Measurements from ENCODE around the gene SARS2.
"Not testable (repeated sequence)": the region's sequence is repeated elsewhere in the genome, so short reads cannot be mapped to it uniquely, and the experiment has no call there.

Gene SARS2

DNA sequence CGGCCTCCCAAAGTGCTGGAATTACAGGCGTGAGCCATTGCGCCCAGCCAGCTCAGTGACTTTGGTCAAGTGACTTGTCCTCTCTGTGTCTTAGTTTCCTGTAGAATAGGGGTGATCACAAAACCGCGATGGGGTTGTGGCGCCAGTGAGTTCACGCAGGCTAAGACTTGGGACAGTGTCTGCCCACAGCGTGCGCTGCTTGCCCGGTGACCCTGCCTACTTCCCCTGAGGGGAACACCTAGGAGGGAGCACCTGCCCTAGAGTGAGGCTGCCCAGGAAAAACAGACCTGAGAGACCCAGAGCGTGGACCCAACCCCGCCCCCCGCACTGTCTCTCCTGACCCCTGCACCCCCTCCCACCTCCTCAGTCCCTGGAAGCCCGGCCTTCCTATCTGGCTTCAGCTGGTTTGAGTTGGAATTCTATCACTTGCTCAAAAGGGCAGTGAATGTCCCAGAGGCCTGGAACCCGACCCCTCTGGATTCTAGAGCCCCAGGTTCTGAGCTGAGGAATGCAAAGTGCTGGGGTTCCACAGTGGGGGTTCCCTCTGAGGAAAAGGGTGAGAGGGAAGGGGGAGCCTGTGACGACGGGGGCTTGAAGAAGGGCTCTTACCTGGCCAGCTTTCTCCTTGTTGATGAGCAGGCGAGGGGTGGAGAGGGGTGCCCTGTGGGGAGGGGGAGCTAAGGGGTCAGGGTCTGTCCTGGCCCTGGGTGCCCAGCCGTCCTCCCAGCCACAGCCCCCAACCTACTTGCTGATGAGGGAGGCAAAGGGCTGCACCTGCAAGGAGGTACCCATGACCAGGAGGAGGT, 50.3 kb downstream of the SARS2 start:
- no peak for DNase-seq (ENCODE audit: low read depth)
- TF ChIP-seq CTCF (conservative IDR thresholded peaks at IDR 0.05; ENCODE audit: low read depth, low read length): no peak
- H3K4me3 ChIP-seq (ENCODE audit: low read depth, low read length): no peak overlapping the region

GRCh38 chr19:38879400-38879751, 51.2 kb downstream of the SARS2 start:
- no peak for DNase-seq (ENCODE audit: low read depth)
- no peak overlapping the region for H3K4me3 ChIP-seq (ENCODE audit: low read depth, low read length)
- TF ChIP-seq CTCF (conservative IDR thresholded peaks at IDR 0.05; ENCODE audit: low read depth, low read length): no peak

DNA sequence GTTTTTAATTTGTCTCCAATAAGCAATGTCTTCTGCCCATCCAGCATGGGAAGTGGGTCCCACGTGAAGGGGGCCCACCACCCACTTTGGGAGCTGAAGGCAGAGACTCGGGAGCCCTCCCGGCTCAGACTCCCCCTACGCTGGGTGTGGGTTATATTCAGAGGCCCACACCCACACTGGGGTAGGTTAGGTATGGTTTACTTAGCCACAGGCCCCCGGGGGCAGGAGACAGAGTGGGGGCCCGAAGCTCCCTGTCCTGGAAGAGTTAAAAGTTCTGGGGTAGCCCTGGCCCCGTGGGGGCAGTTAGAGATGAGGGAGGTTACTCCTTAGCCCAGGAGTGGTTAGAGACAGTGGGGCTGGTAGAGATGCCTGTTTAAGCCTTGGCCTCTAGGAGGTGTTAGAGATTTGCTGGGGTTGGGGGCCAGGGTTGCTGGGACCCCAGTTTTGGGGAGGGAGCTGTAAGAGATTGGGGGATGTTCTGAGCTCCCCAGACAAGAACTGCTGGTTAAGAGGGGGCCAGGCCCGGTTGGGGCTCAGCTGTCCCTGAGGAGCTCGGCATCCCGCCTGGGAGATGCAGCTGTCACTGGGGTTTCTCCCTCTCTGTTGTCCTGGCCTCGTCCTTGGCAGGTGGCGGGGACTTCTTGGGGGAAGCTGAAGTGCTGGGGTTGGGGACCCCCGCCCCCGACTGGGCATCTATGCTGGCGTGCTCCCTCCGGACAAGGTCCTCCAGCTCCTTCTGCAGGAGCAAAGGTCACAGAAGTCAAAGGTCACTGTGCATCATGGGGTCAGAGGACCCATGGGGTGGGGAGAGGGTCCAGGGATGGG, 51.8 kb downstream of the SARS2 start:
- H3K4me3 ChIP-seq (ENCODE audit: low read depth, low read length): no peak overlapping the region
- no peak for DNase-seq (ENCODE audit: low read depth)
- peak; percentile 15 for TF ChIP-seq CTCF (conservative IDR thresholded peaks at IDR 0.05; ENCODE audit: low read depth, low read length)

GRCh38 chr19:38877781-38878574, 52.6 kb downstream of the SARS2 start, which contains the start of gene RINL:
Gene RINL, minus strand, starts transcription at chr19:38878275. Its CDS starts 1,533 bp downstream, at chr19:38876742.
- H3K4me3 ChIP-seq (ENCODE audit: low read depth, low read length): no peak within 1 kb of the TSS
- no peak for DNase-seq (ENCODE audit: low read depth)
- no peak for TF ChIP-seq CTCF (conservative IDR thresholded peaks at IDR 0.05; ENCODE audit: low read depth, low read length)

- DNase-seq (ENCODE audit: low read depth): no peak
- H3K4me3 ChIP-seq (ENCODE audit: low read depth, low read length): no peak overlapping the region
- no peak for TF ChIP-seq CTCF (conservative IDR thresholded peaks at IDR 0.05; ENCODE audit: low read depth, low read length)
Measured at GRCh38 chr19:38875656-38876395, 54.7 kb downstream of the SARS2 start.

DNA sequence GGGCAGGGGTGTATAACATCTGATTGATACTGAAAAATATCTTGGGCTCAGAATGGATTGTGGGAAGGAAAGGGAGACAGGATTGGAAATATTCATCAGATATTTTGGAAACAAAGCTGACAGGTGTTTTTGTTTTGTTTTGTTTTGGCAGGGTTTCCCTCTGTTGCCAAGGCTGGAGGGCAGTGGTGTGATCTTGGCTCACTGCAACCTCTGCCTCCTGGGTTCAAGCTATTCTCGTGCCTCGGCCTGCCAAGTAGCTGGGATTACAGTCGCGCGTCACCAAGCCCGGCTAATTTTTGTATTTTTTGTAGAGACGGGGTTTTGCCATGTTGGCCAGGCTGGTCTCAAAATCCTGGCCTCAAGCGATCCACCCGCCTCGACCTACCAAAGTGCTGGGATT, 57.2 kb downstream of the SARS2 start:
- H3K4me3 ChIP-seq (ENCODE audit: low read depth, low read length); DNase-seq (ENCODE audit: low read depth): not testable (repeated sequence)

Data from choroid plexus epithelial cell (primary cell).